Fibroblast of villous mesenchyme (primary cell): ENCODE data around the gene RBKS. TPM values are rescaled to one million over a fixed set of nuclear protein-coding genes. Genes with fewer than 3 reads are reported as not detected.

Experiments used
- DNase-seq: peaks from one replicate; pipeline ENCODE4 v3.0.0-alpha.2; 2010; ENCODE audit warnings: low read depth
- H3K4me3 ChIP-seq: 2 replicates; pipeline ENCODE4 v1.5.1; 2011; ENCODE audit warnings: low read depth, mild to moderate bottlenecking, low read length
- CTCF ChIP-seq: IDR thresholded peaks from 2 replicates; pipeline ENCODE4 v1.5.1; 2012; ENCODE audit warnings: low read depth, mild to moderate bottlenecking, low read length; ENCODE audit not compliant: insufficient read depth
- total RNA-seq: library from RNA; depleted of rRNA; stranded (reverse); fragments of >200 nt; gene quantifications from 2 replicates; pipeline ENCODE4 v1.2.3, GENCODE V29; 2012

RBKS gene
- total RNA-seq, 1 donor: 1.3 TPM

GRCh38 chr2:27915191-27915590, 25.0 kb upstream of the RBKS start:
- DNase-seq: peak; percentile 66
- TF ChIP-seq CTCF: no peak
- no peak overlapping the region for H3K4me3 ChIP-seq

- H3K4me3 ChIP-seq: no peak overlapping the region
- no peak for DNase-seq
- TF ChIP-seq CTCF: no peak
Observed at GRCh38 chr2:27914805-27915175, 24.6 kb upstream of the RBKS start.

GRCh38 chr2:27914041-27914804, 24.0 kb upstream of the RBKS start:
- DNase-seq: no peak
- no peak overlapping the region for H3K4me3 ChIP-seq
- no peak for TF ChIP-seq CTCF

GRCh38 chr2:27912512-27912911, 22.3 kb upstream of the RBKS start:
- TF ChIP-seq CTCF: no peak
- DNase-seq: no peak
- no peak overlapping the region for H3K4me3 ChIP-seq

GRCh38 chr2:27911458-27912210, 21.4 kb upstream of the RBKS start:
- TF ChIP-seq CTCF: no peak
- H3K4me3 ChIP-seq: no peak overlapping the region
- DNase-seq: no peak

GRCh38 chr2:27909901-27910300, 19.7 kb upstream of the RBKS start:
- no peak overlapping the region for H3K4me3 ChIP-seq
- DNase-seq: no peak
- TF ChIP-seq CTCF: no peak

- no peak for DNase-seq
- no peak for TF ChIP-seq CTCF
Observed at GRCh38 chr2:27907547-27907946, 17.4 kb upstream of the RBKS start.

More at GRCh38 chr2:27907547-27907946, 17.4 kb upstream of the RBKS start:
- H3K4me3 ChIP-seq: no peak overlapping the region
